Measurements from ENCODE around the gene SLC6A5. TPM values are rescaled to one million over a fixed set of nuclear protein-coding genes. Genes with fewer than 3 reads are reported as not detected.

SLC6A5 gene
- total and polyA plus RNA-seq, 7 experiments from 2014 or later: not detected

DNA sequence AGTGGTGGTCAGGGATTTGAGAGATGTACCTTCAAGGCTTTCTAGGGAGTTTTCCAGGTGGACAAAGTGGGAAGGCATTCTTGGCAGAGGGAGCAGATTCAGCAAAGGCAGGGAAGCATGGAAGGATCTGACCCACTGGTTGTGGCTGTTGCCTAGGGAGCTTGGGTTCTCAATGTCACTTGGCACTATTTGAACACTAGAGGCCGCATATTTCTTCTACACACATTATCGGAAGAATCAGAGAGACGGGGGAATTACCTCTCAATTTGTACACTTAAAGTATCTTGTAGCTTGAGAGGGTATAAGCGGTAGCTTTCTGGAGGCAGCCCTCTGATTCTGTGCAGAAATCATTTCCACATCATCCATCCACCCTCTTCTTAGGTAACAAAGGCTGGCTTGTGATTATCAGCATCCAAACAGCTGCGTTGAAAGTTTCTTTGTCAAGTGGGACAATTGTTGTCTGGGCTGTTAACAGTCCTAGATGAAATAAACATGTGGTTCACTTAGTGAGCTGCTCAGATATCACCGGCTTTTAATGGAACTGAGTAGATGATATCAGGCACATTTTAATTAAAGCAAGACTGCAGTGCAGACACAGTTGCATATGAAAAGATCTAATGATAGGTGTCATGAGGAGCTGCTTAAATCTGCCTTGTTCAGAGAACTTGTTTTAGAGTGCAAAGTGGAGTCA, 72.6 kb downstream of the SLC6A5 start:
- no peak for ATAC-seq
- Mint-ChIP-seq H3K4me3 (no peak overlapping the region), H3K9me3 (peaks cover 0 to 9% (median 0%) of the 10 kb centered on the region in 11 donors), H3K4me1 (peaks cover 0 to 19% (median 10%) of the 10 kb centered on the region in 7 donors), H3K36me3 (no peaks in the 10 kb centered on the region), H3K27me3 (peaks cover 55 to 88% (median 75%) of the 10 kb centered on the region in 5 donors), H3K27ac (no peak overlapping the region)
- Histone ChIP-seq H3K4me3 (ENCODE audit: low read length) (no peak overlapping the region), H3K4me1 (ENCODE audit: control insufficient read depth in 2 of 2, insufficient read depth in 2 of 2, low read length in 2 of 2) (no peaks in the 10 kb centered on the region), H3K36me3 (ENCODE audit: control insufficient read depth in 2 of 3, insufficient read depth in 3 of 3, low read length in 3 of 3) (no peaks in the 10 kb centered on the region), H3K9me3 (ENCODE audit: control insufficient read depth in 2 of 3, low read length in 3 of 3) (no peaks in the 10 kb centered on the region), H3K27ac (ENCODE audit: low read depth, low read length) (no peak overlapping the region), H3K27me3 (ENCODE audit: control insufficient read depth in 2 of 2, insufficient read depth in 2 of 2, low read length in 2 of 2) (peaks cover 0 to 9% of the 10 kb centered on the region in 2 donors)
- ChIA-PET CTCF (no interaction called here), POLR2A (no interaction called here)
- DNase-seq: no peak
- intact Hi-C loops (cut with micrococcal nuclease): loop anchor here in 1 of 2 donors (2.0 kb wide), 1 partner anchor 23 kb away; no protein-coding TSS in a partner anchor

DNA sequence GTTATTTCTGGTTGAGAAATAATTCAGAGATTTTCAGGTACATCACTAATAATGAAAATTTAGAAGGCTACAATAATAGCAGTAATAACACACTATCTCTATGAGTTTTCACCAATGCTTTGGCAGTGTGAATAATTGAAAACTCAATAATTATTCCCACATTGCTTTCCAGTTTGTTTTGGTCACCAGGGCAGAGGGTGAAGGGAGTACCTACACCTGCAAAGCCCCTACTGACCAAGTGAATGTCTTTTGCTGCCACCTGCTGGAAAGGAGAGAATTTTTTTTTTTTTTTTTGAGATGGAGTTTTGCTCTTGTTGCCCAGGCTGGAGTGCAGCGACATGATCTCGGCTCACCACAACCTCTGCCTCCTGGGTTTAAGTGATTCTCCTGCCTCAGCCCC, 73.2 kb downstream of the SLC6A5 start:
- H3K27me3 ChIP-seq (ENCODE audit: control insufficient read depth in 2 of 2, insufficient read depth in 2 of 2, low read length in 2 of 2): peaks cover 0 to 9% of the 10 kb centered on the region in 2 donors
- H3K4me1 Mint-ChIP-seq: peaks cover 0 to 19% (median 10%) of the 10 kb centered on the region in 7 donors

DNA sequence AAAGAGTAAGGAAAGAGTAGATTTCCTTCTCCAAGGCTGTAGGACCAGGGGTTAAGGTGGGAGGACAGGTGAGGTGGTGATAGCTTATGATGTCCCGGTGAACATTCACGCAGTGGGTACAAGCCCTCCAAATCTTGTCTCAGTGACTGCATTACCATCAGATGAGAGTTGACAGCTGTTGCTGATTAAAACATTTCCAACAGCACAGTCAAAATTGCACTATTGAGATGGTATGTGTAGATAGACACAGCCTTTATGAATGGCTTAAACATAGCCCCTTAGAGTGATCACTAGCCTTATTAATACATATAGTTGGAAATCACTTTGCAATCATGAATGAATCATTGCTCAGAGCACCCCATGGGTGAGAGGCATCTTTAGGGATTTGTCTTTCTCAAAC, 77.2 kb downstream of the SLC6A5 start:
- no peak overlapping the region for H3K27ac Mint-ChIP-seq
- H3K36me3 Mint-ChIP-seq: no peaks in the 10 kb centered on the region
- no peak for ATAC-seq
- peaks cover 0 to 4% (median 0%) of the 10 kb centered on the region in 11 donors for H3K9me3 Mint-ChIP-seq
- peaks cover 0 to 2% (median 0%) of the 10 kb centered on the region in 7 donors for H3K4me1 Mint-ChIP-seq
- Histone ChIP-seq H3K4me3 (ENCODE audit: low read length) (no peak overlapping the region), H3K4me1 (ENCODE audit: control insufficient read depth in 2 of 2, insufficient read depth in 2 of 2, low read length in 2 of 2) (no peaks in the 10 kb centered on the region), H3K27ac (ENCODE audit: low read depth, low read length) (no peak overlapping the region), H3K27me3 (ENCODE audit: control insufficient read depth in 2 of 2, insufficient read depth in 2 of 2, low read length in 2 of 2) (no peaks in the 10 kb centered on the region), H3K36me3 (ENCODE audit: control insufficient read depth in 2 of 3, insufficient read depth in 3 of 3, low read length in 3 of 3) (no peaks in the 10 kb centered on the region), H3K9me3 (ENCODE audit: control insufficient read depth in 2 of 3, low read length in 3 of 3) (no peaks in the 10 kb centered on the region)
- POLR2A ChIA-PET: no interaction called here
- intact Hi-C loops (cut with micrococcal nuclease): no loop called here
- no peak overlapping the region for H3K4me3 Mint-ChIP-seq
- no peak for DNase-seq
- peaks cover 14 to 48% (median 46%) of the 10 kb centered on the region in 5 donors for H3K27me3 Mint-ChIP-seq
- CTCF ChIA-PET: no interaction called here

More for the DNA sequence above, 73.2 kb downstream of the SLC6A5 start:
- H3K36me3 ChIP-seq (ENCODE audit: control insufficient read depth in 2 of 3, insufficient read depth in 3 of 3, low read length in 3 of 3): no peaks in the 10 kb centered on the region
- DNase-seq (no peak), ATAC-seq (no peak)
- intact Hi-C loops (cut with micrococcal nuclease): loop anchor here in 1 of 2 donors (2.0 kb wide), 1 partner anchor 24 kb away; no protein-coding TSS in a partner anchor
- H3K4me3 Mint-ChIP-seq: no peak overlapping the region
- H3K36me3 Mint-ChIP-seq: no peaks in the 10 kb centered on the region
- no peak overlapping the region for H3K4me3 ChIP-seq (ENCODE audit: low read length)
- H3K4me1 ChIP-seq (ENCODE audit: control insufficient read depth in 2 of 2, insufficient read depth in 2 of 2, low read length in 2 of 2): no peaks in the 10 kb centered on the region
- no peak overlapping the region for H3K27ac ChIP-seq (ENCODE audit: low read depth, low read length)
- no peak overlapping the region for H3K27ac Mint-ChIP-seq
- POLR2A ChIA-PET: no interaction called here
- H3K9me3 ChIP-seq (ENCODE audit: control insufficient read depth in 2 of 3, low read length in 3 of 3): no peaks in the 10 kb centered on the region
- CTCF ChIA-PET: no interaction called here
- H3K27me3 Mint-ChIP-seq: peaks cover 49 to 82% (median 70%) of the 10 kb centered on the region in 5 donors
- H3K9me3 Mint-ChIP-seq: peaks cover 0 to 5% (median 0%) of the 10 kb centered on the region in 11 donors

DNA sequence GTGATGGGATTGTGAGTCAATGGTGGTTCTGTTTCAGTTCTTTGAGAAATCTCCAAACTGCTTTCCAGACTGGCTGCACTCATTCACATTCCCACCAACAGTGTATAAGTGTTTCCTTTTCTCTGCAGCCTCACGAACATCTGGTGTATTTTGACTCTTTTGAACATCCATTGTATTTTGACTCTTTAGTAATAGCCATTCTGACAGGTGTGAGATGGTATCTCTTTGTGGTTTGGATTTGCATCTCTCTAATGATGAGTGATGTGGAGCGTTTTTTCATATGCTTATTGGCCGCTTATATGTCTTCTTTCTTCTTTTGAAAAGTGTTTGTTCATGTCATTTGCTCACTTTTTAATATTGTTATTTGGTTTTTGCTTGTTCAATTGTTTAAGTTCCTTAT, 89.4 kb downstream of the SLC6A5 start:
- peaks cover 0 to 5% (median 0%) of the 10 kb centered on the region in 11 donors for H3K9me3 Mint-ChIP-seq
- H3K36me3 Mint-ChIP-seq: no peaks in the 10 kb centered on the region
- H3K36me3 ChIP-seq (ENCODE audit: control insufficient read depth in 2 of 3, insufficient read depth in 3 of 3, low read length in 3 of 3): no peaks in the 10 kb centered on the region
- H3K4me3 ChIP-seq (ENCODE audit: low read length): no peak overlapping the region
- H3K4me1 Mint-ChIP-seq: no peaks in the 10 kb centered on the region
- no peak overlapping the region for H3K27ac ChIP-seq (ENCODE audit: low read depth, low read length)
- H3K4me1 ChIP-seq (ENCODE audit: control insufficient read depth in 2 of 2, insufficient read depth in 2 of 2, low read length in 2 of 2): no peaks in the 10 kb centered on the region
- H3K27ac Mint-ChIP-seq: no peak overlapping the region
- no peaks in the 10 kb centered on the region for H3K9me3 ChIP-seq (ENCODE audit: control insufficient read depth in 2 of 3, low read length in 3 of 3)
- intact Hi-C loops (cut with micrococcal nuclease): no loop called here
- H3K4me3 Mint-ChIP-seq: no peak overlapping the region
- peaks cover 0 to 14% (median under 1%) of the 10 kb centered on the region in 5 donors for H3K27me3 Mint-ChIP-seq
- CTCF ChIA-PET: no interaction called here
- H3K27me3 ChIP-seq (ENCODE audit: control insufficient read depth in 2 of 2, insufficient read depth in 2 of 2, low read length in 2 of 2): no peaks in the 10 kb centered on the region
- DNase-seq: no peak
- no peak for ATAC-seq
- POLR2A ChIA-PET: no interaction called here

DNA sequence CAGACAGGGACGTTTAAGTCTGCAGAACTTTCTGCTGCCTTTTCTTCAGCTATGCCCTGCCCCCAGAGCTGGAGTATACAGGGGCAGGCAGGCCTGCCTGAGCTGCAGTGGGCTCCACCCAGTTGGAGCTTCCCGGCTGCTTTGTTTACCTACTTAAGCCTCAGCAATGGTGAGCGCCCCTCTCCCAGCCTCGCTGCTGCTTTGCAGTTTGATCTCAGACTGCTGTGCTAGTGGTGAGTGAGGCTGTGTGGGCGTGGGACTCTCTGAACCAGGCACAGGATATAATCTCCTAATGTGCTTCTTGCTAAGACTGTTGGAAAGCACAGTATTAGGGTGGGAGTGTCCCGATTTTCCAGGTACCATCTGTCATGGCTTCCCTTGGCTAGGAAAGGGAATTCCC, 108.5 kb downstream of the SLC6A5 start:
- Histone ChIP-seq H3K27ac (ENCODE audit: low read depth, low read length) (no peak overlapping the region), H3K36me3 (ENCODE audit: control insufficient read depth in 2 of 3, insufficient read depth in 3 of 3, low read length in 3 of 3) (no peaks in the 10 kb centered on the region), H3K27me3 (ENCODE audit: control insufficient read depth in 2 of 2, insufficient read depth in 2 of 2, low read length in 2 of 2) (no peaks in the 10 kb centered on the region), H3K4me3 (ENCODE audit: low read length) (no peak overlapping the region), H3K4me1 (ENCODE audit: control insufficient read depth in 2 of 2, insufficient read depth in 2 of 2, low read length in 2 of 2) (no peaks in the 10 kb centered on the region), H3K9me3 (ENCODE audit: control insufficient read depth in 2 of 3, low read length in 3 of 3) (no peaks in the 10 kb centered on the region)
- no peak for DNase-seq
- H3K27me3 Mint-ChIP-seq: no peaks in the 10 kb centered on the region
- peaks cover 0 to 35% (median 17%) of the 10 kb centered on the region in 11 donors for H3K9me3 Mint-ChIP-seq
- no peak overlapping the region for H3K4me3 Mint-ChIP-seq
- peaks cover 0 to 8% (median 0%) of the 10 kb centered on the region in 5 donors for H3K36me3 Mint-ChIP-seq
- ATAC-seq: no peak
- ChIA-PET POLR2A (interaction anchor here (0.8 kb wide), 1 partner anchor 150 kb away, joined by 3 read pairs; no protein-coding TSS in a partner anchor), CTCF (no interaction called here)
- H3K27ac Mint-ChIP-seq: no peak overlapping the region
- intact Hi-C loops (cut with micrococcal nuclease): no loop called here
- H3K4me1 Mint-ChIP-seq: no peaks in the 10 kb centered on the region

Other genes starting within 250 kb of the SLC6A5 start
- gene HTATIP2, start 235.9 kb upstream of the SLC6A5 start, total RNA-seq: 10 to 100 TPM; 12.0 to 47.1 (median 38.6) TPM
- 10 to 100 TPM; 55.3 to 70.2 TPM for gene HTATIP2, start 235.9 kb upstream of the SLC6A5 start, polyA plus RNA-seq
- gene PRMT3, start 211.9 kb upstream of the SLC6A5 start, total RNA-seq: 10 to 100 TPM; 12.5 to 19.0 (median 17.7) TPM
- gene PRMT3, start 211.9 kb upstream of the SLC6A5 start, polyA plus RNA-seq: 10 to 100 TPM in 1 of 2 donors, 1 to 10 TPM in 1; 7.6 to 10.3 TPM
- not detected for gene NELL1, start 70.0 kb downstream of the SLC6A5 start, total RNA-seq
- gene NELL1, start 70.0 kb downstream of the SLC6A5 start, polyA plus RNA-seq: not detected

Measured in naive thymus-derived CD4-positive, alpha-beta T cell (primary cell).